Measurements from ENCODE around the gene MZF1.
A peak's percentile ranks its signal among the peaks of the same experiment; 100 is the strongest.

Gene MZF1

DNA sequence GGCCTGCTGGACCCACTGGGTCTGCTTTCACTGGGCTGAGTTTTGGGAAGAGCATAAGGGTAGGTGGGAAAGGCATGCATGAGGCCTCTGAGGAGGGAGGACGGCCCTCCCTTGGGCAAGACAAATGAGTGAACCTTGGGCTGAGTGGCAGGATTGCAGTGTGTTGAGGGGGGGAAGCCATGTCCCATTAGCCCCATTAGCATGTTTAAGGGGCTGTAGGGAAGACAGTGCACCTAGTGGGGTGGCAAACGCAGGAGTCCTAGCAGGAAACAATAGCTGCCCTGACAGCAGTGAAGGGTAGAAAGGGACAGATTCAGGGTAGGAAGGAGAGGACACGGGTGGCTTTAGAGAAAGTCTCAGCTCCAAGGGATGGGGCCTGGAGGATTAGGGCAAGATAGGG, 50.4 kb downstream of the MZF1 start:
- Histone ChIP-seq H3K27ac (ENCODE audit: low read depth, low read length) (no peak overlapping the region; the same call in 1 of the 2 replicates), H3K9me3 (ENCODE audit: insufficient read depth, low read depth, low read length) (no peaks in the 10 kb centered on the region), H3K36me3 (ENCODE audit: insufficient read depth, low read length) (no peaks in the 10 kb centered on the region), H3K27me3 (ENCODE audit: insufficient read depth, low read length) (no peaks in the 10 kb centered on the region), H3K4me3 (ENCODE audit: low read length) (no peak overlapping the region), H3K4me1 (ENCODE audit: insufficient read depth, low read length) (peaks cover 24% of the 10 kb centered on the region), H3K9ac (ENCODE audit: low read depth, low read length) (no peak overlapping the region)
- 53% methylated on average over 3 of the region's 3 CpGs for WGBS

DNA sequence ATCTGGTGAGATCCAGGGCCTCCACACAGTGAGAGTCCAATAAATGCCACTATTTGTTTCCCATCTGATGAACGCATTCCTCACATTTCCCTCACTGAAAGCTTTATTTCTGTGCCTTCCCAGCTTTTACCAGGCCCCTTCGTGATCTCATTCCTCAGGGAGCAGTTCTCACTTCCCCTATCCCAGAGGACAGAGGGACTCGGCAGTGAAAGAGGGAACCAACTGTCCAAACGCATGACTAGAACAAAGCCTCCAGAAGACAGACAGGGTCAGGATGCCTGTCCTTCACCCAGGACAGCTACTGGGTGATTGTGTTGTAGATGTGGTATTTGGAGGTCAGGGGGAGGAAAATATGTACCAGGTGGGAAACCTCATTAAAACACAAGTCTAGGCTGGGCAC, 51.5 kb downstream of the MZF1 start:
- Histone ChIP-seq H3K27me3 (ENCODE audit: insufficient read depth, low read length) (no peaks in the 10 kb centered on the region), H3K9ac (ENCODE audit: low read depth, low read length) (no peak overlapping the region), H3K9me3 (ENCODE audit: insufficient read depth, low read depth, low read length) (no peaks in the 10 kb centered on the region), H3K27ac (ENCODE audit: low read depth, low read length) (no peak overlapping the region), H3K36me3 (ENCODE audit: insufficient read depth, low read length) (peaks cover 2% of the 10 kb centered on the region; the same call in 1 of the 2 replicates), H3K4me3 (ENCODE audit: low read length) (no peak overlapping the region), H3K4me1 (ENCODE audit: insufficient read depth, low read length) (peaks cover 24% of the 10 kb centered on the region)
- WGBS, result 93% methylated on average over 4 of the region's 4 CpGs

DNA sequence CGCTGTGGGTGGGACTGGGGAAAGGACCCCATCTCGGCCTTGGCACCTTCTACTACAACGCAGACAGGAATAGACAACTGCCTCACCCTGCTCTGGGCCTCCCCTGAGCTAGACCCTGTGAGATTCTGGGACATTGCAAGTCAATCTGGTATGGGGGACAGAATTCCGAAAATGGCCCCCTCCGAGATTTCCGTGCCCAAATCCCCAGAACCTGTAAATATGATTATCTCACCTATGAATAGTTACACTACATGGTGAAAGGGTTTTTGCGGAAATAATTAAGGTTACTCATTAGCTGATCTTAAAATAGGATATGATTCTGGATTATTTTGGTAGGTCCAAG, 52.9 kb downstream of the MZF1 start:
- H3K4me3 ChIP-seq (ENCODE audit: low read length), result peak overlapping the region; percentile 66
- peaks cover 22% of the 10 kb centered on the region for H3K4me1 ChIP-seq (ENCODE audit: insufficient read depth, low read length)
- no peaks in the 10 kb centered on the region for H3K27me3 ChIP-seq (ENCODE audit: insufficient read depth, low read length)
- no peaks in the 10 kb centered on the region for H3K9me3 ChIP-seq (ENCODE audit: insufficient read depth, low read depth, low read length)
- WGBS, result 25% methylated on average over 5 of the region's 7 CpGs
- H3K9ac ChIP-seq (ENCODE audit: low read depth, low read length), result peak overlapping the region; percentile 98
- peak overlapping the region; percentile 99 for H3K27ac ChIP-seq (ENCODE audit: low read depth, low read length)
- H3K36me3 ChIP-seq (ENCODE audit: insufficient read depth, low read length), result peaks cover 3% of the 10 kb centered on the region; the same call in 1 of the 2 replicates

DNA sequence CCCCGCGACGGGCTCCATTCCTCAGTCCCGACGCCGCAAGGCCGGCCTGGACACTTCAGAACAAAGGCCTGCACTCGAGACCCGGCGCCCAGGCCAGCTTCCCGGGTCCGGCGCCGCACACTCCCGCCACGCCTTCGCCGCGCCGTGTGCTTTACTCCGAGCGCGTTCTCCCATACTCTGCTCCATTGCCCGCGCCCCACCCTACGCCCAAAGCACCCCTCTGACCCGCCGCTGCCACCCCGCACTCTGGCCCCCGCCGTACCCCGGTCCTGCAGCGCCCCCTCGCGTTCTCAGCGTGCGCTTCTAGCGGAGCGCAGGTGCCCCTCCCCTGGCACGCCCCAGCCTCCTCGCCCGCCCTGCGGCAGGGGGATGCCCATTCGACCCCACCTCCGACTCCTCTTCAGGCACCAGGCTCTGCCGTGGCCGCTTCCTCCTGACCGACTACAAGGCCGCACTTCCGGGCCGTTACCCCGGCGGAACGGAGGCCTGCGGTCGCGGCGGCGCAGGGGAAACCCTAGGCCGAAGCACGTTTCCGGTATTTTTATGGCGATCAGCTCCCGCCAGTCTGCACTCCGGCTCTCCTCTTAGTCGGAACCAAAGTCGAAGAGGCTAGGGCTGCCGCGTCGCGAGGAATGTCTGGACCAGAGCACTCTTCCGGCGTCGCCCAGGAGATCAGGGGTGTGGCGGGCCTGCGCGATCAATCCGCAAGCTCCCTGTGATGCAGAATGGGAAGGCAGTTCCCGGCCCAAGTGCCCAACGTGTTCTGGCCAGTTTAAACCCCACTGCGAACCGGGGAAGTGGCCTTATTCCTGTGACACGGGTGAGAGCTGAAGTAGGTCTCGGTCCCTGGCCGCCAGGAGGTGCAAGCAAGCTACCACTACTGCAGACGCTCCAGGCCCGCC, 53.5 kb downstream of the MZF1 start, which contains the start of gene ZBTB45:
Gene ZBTB45 (minus strand): TSS at position 456 of the 902 bp plus-strand sequence. CDS start 2,137 bp downstream, outside the sequence.
- Histone ChIP-seq H3K9ac (ENCODE audit: low read depth, low read length) (peak within 1 kb of the TSS; percentile 98), H3K9me3 (ENCODE audit: insufficient read depth, low read depth, low read length) (no peaks in the 10 kb centered on the region), H3K4me1 (ENCODE audit: insufficient read depth, low read length) (peaks cover 22% of the 10 kb centered on the region), H3K36me3 (ENCODE audit: insufficient read depth, low read length) (peaks cover 3% of the 10 kb centered on the region; the same call in 1 of the 2 replicates), H3K4me3 (ENCODE audit: low read length) (peak within 1 kb of the TSS; percentile 66), H3K27me3 (ENCODE audit: insufficient read depth, low read length) (no peaks in the 10 kb centered on the region), H3K27ac (ENCODE audit: low read depth, low read length) (peak within 1 kb of the TSS; percentile 99)
- WGBS, result under 1% methylated on average over 87 of the region's 87 CpGs

DNA sequence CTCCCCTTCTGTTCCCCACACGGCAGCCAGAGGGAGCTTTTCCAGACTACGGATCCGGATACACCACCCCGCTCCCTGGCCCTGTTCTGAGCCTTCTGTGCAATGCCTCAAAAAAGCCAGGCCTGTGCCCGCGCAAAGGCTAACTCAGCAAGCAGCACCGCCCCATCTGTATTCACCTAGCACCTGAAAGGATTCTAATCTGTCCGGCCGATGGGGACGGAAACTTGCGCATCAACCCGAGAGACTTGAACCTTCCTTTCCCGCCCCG, 54.1 kb downstream of the MZF1 start:
- peaks cover 22% of the 10 kb centered on the region for H3K4me1 ChIP-seq (ENCODE audit: insufficient read depth, low read length)

DNA sequence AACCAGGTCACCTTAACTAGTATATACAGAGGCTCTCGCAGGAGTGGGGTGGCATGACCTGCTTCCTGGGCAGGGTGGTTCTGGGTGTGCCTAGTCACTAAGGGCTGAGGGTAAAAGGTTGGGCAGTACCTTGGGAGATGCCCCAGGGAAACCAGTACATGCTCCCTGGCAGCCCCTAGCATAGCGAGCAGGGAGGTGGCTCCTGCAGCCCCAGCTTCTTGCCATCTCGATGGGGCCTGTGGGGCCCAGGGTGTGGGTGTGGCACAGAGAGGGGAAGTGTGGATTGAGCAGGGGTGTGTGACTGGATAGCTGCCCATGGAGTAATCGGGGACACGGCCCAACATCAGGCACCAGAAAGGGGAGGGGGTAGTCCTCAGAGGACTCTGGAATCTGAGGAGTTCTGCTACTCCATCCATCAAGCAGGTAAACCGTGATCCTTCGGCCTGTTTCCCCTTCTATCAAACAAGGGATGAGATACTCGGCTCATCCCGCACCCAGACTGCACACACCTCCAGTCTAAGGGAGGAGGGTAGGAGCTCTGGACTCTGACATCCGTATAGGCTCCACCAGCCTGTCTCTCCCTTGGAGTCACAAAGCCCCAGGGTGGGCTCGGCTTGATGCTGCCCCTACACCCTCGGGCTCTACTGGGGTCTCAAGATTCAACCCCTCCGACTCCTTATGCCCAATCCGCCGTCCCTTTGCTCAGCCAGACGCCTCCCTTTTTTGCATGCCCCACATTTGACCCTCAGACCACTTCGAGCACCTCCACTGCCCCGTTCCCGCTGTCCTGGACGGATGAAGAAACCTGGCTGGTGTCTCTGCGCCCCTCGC, 54.7 kb downstream of the MZF1 start:
- WGBS, result 26% methylated on average over 20 of the region's 22 CpGs
- no peaks in the 10 kb centered on the region for H3K27me3 ChIP-seq (ENCODE audit: insufficient read depth, low read length)
- peaks cover 3% of the 10 kb centered on the region; the same call in 1 of the 2 replicates for H3K36me3 ChIP-seq (ENCODE audit: insufficient read depth, low read length)
- H3K9me3 ChIP-seq (ENCODE audit: insufficient read depth, low read depth, low read length), result no peaks in the 10 kb centered on the region
- peak overlapping the region; percentile 99 for H3K27ac ChIP-seq (ENCODE audit: low read depth, low read length)
- peak overlapping the region; percentile 66 for H3K4me3 ChIP-seq (ENCODE audit: low read length)
- H3K4me1 ChIP-seq (ENCODE audit: insufficient read depth, low read length), result peaks cover 22% of the 10 kb centered on the region
- peak overlapping the region; percentile 98 for H3K9ac ChIP-seq (ENCODE audit: low read depth, low read length)

More for the DNA sequence above, 54.1 kb downstream of the MZF1 start:
- under 1% methylated on average over 14 of the region's 14 CpGs for WGBS
- H3K27ac ChIP-seq (ENCODE audit: low read depth, low read length), result peak overlapping the region; percentile 99
- no peaks in the 10 kb centered on the region for H3K27me3 ChIP-seq (ENCODE audit: insufficient read depth, low read length)
- H3K36me3 ChIP-seq (ENCODE audit: insufficient read depth, low read length), result peaks cover 3% of the 10 kb centered on the region; the same call in 1 of the 2 replicates
- peak overlapping the region; percentile 98 for H3K9ac ChIP-seq (ENCODE audit: low read depth, low read length)
- no peaks in the 10 kb centered on the region for H3K9me3 ChIP-seq (ENCODE audit: insufficient read depth, low read depth, low read length)
- H3K4me3 ChIP-seq (ENCODE audit: low read length), result peak overlapping the region; percentile 66

DNA sequence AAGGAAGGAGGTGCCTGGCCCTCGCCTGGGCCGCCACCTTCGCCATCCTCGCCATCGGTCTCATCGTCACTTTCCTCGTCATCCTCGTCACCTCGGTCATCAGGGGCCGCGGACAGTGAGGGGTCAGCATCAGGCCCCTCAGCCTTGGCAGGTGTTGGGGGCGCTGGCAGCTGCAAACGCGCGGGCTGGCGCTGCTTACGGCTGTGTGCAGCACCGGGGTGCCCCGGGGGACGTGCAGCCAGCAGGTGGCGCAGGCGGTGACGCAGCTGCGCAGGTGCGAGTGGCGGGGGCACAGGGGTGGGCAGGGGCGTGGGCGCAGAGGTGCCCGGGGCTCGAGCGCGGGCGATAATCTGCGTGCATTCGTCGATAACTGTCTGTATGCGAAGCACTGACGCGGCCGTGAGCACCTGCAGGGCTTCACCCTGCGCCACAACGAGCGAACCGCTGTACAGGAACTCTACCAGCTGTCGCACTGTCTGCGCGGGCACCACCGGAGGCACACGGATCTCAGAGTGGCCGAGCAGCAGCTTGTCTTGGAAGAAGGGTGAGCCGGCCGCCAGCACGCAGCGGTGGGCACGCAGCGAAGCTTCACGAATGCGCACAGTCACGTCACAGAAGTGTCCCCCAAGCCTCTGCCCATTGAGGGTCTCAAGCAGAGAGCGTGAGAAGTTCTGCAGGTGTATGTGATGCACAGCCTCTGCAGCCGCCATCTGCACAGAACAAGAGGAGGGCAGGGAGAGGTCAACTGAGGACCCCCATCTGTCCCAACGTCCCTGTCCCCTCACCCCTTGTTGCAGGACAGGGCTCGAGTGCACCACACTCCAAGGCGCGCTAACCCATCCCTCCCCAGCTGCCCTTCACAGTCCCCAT, 55.9 kb downstream of the MZF1 start:
- no peak overlapping the region for H3K4me3 ChIP-seq (ENCODE audit: low read length)
- H3K9me3 ChIP-seq (ENCODE audit: insufficient read depth, low read depth, low read length), result no peaks in the 10 kb centered on the region
- no peak overlapping the region for H3K9ac ChIP-seq (ENCODE audit: low read depth, low read length)
- peaks cover 3% of the 10 kb centered on the region; the same call in 1 of the 2 replicates for H3K36me3 ChIP-seq (ENCODE audit: insufficient read depth, low read length)
- no peak overlapping the region for H3K27ac ChIP-seq (ENCODE audit: low read depth, low read length)
- WGBS, result 95% methylated on average over 65 of the region's 65 CpGs
- H3K27me3 ChIP-seq (ENCODE audit: insufficient read depth, low read length), result no peaks in the 10 kb centered on the region
- peaks cover 16% of the 10 kb centered on the region for H3K4me1 ChIP-seq (ENCODE audit: insufficient read depth, low read length)

DNA sequence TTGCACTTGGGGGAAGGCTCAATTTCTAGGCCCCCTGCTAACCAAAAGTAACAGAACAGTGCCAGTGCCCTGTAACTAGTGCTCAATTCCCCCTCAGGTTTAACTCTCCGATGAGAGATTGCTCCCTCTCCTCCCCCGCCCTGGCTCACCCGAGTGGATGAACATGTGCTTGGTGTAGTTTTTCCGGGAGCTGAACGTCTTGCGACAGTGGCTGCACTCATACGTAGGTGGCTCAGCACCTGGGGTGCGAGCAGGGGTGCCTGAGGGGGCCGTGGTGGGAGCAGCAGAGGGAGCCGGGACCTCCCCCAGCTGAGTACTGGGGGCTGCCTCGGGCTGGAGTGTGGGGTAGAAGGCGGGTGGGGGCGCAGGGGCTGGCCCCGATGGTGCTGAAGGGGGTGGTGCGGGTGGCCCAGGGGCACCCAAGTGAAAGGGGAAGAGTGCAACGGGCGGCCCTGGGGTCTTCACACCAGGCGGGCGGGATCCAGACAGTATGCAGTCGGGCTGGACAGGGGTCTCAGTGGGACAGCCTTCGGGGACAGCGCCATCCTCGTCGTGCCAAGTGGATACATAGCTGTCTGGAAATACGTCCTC, 56.8 kb downstream of the MZF1 start:
- Histone ChIP-seq H3K27me3 (ENCODE audit: insufficient read depth, low read length) (no peaks in the 10 kb centered on the region), H3K4me3 (ENCODE audit: low read length) (no peak overlapping the region), H3K36me3 (ENCODE audit: insufficient read depth, low read length) (peaks cover 3% of the 10 kb centered on the region; the same call in 1 of the 2 replicates), H3K4me1 (ENCODE audit: insufficient read depth, low read length) (peaks cover 15% of the 10 kb centered on the region), H3K9me3 (ENCODE audit: insufficient read depth, low read depth, low read length) (no peaks in the 10 kb centered on the region), H3K27ac (ENCODE audit: low read depth, low read length) (peak overlapping the region; percentile 44; the same call in 1 of the 2 replicates), H3K9ac (ENCODE audit: low read depth, low read length) (no peak overlapping the region)
- 90% methylated on average over 25 of the region's 25 CpGs for WGBS

DNA sequence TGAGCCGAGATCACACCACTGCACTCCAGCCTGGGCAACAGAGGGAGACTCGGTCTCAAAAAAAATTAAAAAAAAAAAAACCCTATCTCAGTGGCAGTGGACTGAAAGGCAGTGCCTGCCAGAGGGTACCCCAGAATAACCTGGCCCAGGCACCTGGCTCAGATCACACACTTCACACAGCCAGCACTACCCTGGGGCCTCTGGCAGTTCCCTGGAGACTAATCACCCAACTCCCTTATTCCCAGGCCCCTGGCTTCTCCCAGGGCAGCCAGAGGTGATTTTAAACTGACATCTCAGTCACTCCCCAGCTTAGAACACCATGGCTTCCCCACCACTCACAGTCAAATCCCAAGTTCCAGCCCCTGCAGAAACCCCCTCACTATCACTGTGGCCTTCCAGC, 57.9 kb downstream of the MZF1 start:
- WGBS, result 81% methylated on average over 2 of the region's 2 CpGs
- Histone ChIP-seq H3K4me1 (ENCODE audit: insufficient read depth, low read length) (peaks cover 10% of the 10 kb centered on the region; the same call in 1 of the 2 replicates), H3K4me3 (ENCODE audit: low read length) (no peak overlapping the region)

DNA sequence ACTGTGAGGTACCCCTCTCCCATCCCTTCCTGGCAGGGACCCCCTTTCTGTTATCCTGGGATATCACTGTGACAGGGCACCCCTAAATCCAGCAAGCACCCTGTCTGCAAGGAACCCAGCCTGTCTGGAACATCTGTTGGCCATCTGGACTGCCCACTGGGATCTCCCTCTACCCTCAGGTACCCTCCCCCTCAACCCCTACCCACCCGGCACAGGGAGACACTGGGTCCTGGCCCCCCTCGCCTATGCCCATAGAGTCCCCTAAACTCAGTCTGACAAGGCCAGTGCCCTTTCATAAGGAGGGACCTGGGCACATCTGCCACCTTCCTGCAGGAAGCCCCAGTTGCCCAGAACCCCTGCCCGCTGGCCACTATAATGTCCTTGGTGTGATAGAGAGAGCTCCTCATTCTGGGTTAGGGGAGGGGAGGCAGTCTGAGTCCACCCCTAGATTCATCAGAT, 58.5 kb downstream of the MZF1 start:
- Histone ChIP-seq H3K27me3 (ENCODE audit: insufficient read depth, low read length) (no peaks in the 10 kb centered on the region), H3K27ac (ENCODE audit: low read depth, low read length) (peak overlapping the region; percentile 59; the same call in 1 of the 2 replicates)
- 76% methylated on average over 3 of the region's 3 CpGs for WGBS

More for the DNA sequence above, 57.9 kb downstream of the MZF1 start:
- peak overlapping the region; percentile 85; the same call in 1 of the 2 replicates for H3K27ac ChIP-seq (ENCODE audit: low read depth, low read length)
- no peaks in the 10 kb centered on the region for H3K27me3 ChIP-seq (ENCODE audit: insufficient read depth, low read length)
- H3K9me3 ChIP-seq (ENCODE audit: insufficient read depth, low read depth, low read length), result no peaks in the 10 kb centered on the region
- peaks cover 3% of the 10 kb centered on the region; the same call in 1 of the 2 replicates for H3K36me3 ChIP-seq (ENCODE audit: insufficient read depth, low read length)
- H3K9ac ChIP-seq (ENCODE audit: low read depth, low read length), result peak overlapping the region; percentile 30; the same call in 1 of the 2 replicates

More for the DNA sequence above, 58.5 kb downstream of the MZF1 start:
- H3K4me3 ChIP-seq (ENCODE audit: low read length), result peak overlapping the region; percentile 52
- H3K4me1 ChIP-seq (ENCODE audit: insufficient read depth, low read length), result peaks cover 9% of the 10 kb centered on the region; the same call in 1 of the 2 replicates
- H3K9me3 ChIP-seq (ENCODE audit: insufficient read depth, low read depth, low read length), result no peaks in the 10 kb centered on the region
- H3K36me3 ChIP-seq (ENCODE audit: insufficient read depth, low read length), result peaks cover 3% of the 10 kb centered on the region; the same call in 1 of the 2 replicates
- peak overlapping the region; percentile 65 for H3K9ac ChIP-seq (ENCODE audit: low read depth, low read length)
